ENCODE data around the gene M1AP.

DNA sequence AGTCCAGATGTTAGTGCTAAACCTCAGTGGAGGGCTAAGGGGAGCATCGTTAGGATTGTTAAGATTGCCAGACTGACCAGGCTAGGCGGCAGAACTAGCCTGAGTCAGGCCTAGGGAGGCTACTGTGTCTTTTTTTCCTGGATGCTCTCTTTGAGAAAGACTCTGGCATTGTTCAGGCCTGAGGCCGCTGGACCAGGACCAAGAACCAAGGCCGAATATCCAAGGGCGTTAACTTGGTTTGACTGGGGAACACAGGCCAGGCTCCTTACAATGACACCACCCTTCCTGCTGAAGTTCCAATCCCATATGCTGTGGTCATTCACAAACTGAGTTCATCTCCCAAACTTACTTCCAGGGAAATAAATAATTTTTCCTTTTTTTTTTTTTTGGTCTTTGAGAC, 107.8 kb downstream of the M1AP start:
- TF ChIP-seq, protein P1, sequence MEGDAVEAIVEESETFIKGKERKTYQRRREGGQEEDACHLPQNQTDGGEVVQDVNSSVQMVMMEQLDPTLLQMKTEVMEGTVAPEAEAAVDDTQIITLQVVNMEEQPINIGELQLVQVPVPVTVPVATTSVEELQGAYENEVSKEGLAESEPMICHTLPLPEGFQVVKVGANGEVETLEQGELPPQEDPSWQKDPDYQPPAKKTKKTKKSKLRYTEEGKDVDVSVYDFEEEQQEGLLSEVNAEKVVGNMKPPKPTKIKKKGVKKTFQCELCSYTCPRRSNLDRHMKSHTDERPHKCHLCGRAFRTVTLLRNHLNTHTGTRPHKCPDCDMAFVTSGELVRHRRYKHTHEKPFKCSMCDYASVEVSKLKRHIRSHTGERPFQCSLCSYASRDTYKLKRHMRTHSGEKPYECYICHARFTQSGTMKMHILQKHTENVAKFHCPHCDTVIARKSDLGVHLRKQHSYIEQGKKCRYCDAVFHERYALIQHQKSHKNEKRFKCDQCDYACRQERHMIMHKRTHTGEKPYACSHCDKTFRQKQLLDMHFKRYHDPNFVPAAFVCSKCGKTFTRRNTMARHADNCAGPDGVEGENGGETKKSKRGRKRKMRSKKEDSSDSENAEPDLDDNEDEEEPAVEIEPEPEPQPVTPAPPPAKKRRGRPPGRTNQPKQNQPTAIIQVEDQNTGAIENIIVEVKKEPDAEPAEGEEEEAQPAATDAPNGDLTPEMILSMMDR (IDR thresholded peaks at IDR 0.05; ENCODE audit: low read depth, low read length, poor library complexity, severe bottlenecking) = no peak
- no peak for TF ChIP-seq EZH2phosphoT487 (IDR thresholded peaks at IDR 0.05; ENCODE audit: borderline replicate concordance, low read length)
